HL-60 (cell line): ENCODE results near the gene PHKG2.
A peak's percentile ranks its signal among the peaks of the same experiment; 100 is the strongest.

Source experiments
- DNase-seq, 2 experiments: peaks; one replicate each; pipeline ENCODE4 v3.0.0-alpha.2; 2010 to 2020; ENCODE audit warnings: low read depth in 1 of 2, low spot score in 1 of 2
- H3K27ac ChIP-seq: fragments of 250-450 bp; sonication (Bioruptor Pico); replicated peaks from 2 replicates; pipeline ENCODE4 v1.5.1; 2020; ENCODE audit warnings: mild to moderate bottlenecking, moderate library complexity
- H3K27me3 ChIP-seq: fragments of 250-450 bp; sonication (Bioruptor Pico); 2 replicates; pipeline ENCODE4 v1.5.1; 2021; ENCODE audit warnings: mild to moderate bottlenecking, moderate library complexity; ENCODE audit not compliant: insufficient read depth, poor library complexity, severe bottlenecking
- H3K4me3 ChIP-seq: replicated peaks from 2 replicates; pipeline ENCODE4 v1.5.1; 2011; ENCODE audit warnings: mild to moderate bottlenecking, control low read depth, low read length; ENCODE audit not compliant: insufficient read depth
- CTCF ChIP-seq: IDR thresholded peaks from one replicate; pipeline ENCODE4 v1.5.1; 2011; ENCODE audit warnings: low read length, control low read depth, inconsistent platforms; ENCODE audit not compliant: insufficient read depth
- GABPA ChIP-seq: IDR thresholded peaks from 2 replicates; pipeline ENCODE4 v1.6.1; 2012; ENCODE audit warnings: low read depth
- POLR2AphosphoS5 ChIP-seq: IDR thresholded peaks from 2 replicates; pipeline ENCODE4 v1.6.1; 2012; ENCODE audit warnings: low read depth
- REST ChIP-seq: IDR thresholded peaks from 2 replicates; pipeline ENCODE4 v1.6.1; 2012; ENCODE audit warnings: low read depth; ENCODE audit not compliant: insufficient replicate concordance
- SPI1 ChIP-seq: IDR thresholded peaks from 2 replicates; pipeline ENCODE4 v1.6.1; 2012; ENCODE audit warnings: low read depth, mild to moderate bottlenecking, borderline replicate concordance

The PHKG2 gene

GRCh38 chr16:30748634-30749445 lies 615 bp downstream of the PHKG2 start:
- TF ChIP-seq POLR2AphosphoS5, result no peak
- TF ChIP-seq GABPA, result no peak
- no peak for TF ChIP-seq CTCF
- TF ChIP-seq REST, result no peak
- Histone ChIP-seq H3K27me3 (no peaks in the 10 kb centered on the region), H3K4me3 (peak overlapping the region; percentile 98), H3K27ac (peak overlapping the region; percentile 62)
- peak in 1 of 2 experiments; percentile 28 for DNase-seq

GRCh38 chr16:30750201-30750600 lies 2.0 kb downstream of the PHKG2 start:
- H3K27me3 ChIP-seq, result no peaks in the 10 kb centered on the region
- H3K4me3 ChIP-seq, result no peak overlapping the region
- no peak for DNase-seq
- no peak overlapping the region for H3K27ac ChIP-seq
- TF ChIP-seq GABPA (no peak), POLR2AphosphoS5 (no peak), CTCF (no peak), SPI1 (no peak), REST (no peak)

GRCh38 chr16:30750876-30751465 lies 2.7 kb downstream of the PHKG2 start:
- no peak overlapping the region for H3K4me3 ChIP-seq
- H3K27ac ChIP-seq, result no peak overlapping the region
- DNase-seq, result no peak
- TF ChIP-seq SPI1 (no peak), POLR2AphosphoS5 (no peak), REST (no peak), CTCF (no peak), GABPA (no peak)
- no peaks in the 10 kb centered on the region for H3K27me3 ChIP-seq
